Osteocyte (in vitro differentiated cells): ENCODE measurements around the gene UTP20. TPM values are rescaled to one million over a fixed set of nuclear protein-coding genes. Genes with fewer than 3 reads are reported as not detected.

Source experiments
- DNase-seq: peaks from one replicate; pipeline ENCODE4 v3.0.0; 2021; ENCODE audit warnings: mixed read lengths; ENCODE audit not compliant: unreplicated experiment; ENCODE audit errors: extremely low spot score
- H3K27ac Mint-ChIP-seq: one replicate; pipeline ENCODE4 v1.8.0; 2021; ENCODE audit warnings: mild to moderate bottlenecking, mixed read lengths; ENCODE audit not compliant: unreplicated experiment
- H3K27me3 Mint-ChIP-seq: one replicate; pipeline ENCODE4 v1.8.0; 2021; ENCODE audit warnings: mixed read lengths; ENCODE audit not compliant: unreplicated experiment
- H3K36me3 Mint-ChIP-seq: one replicate; pipeline ENCODE4 v1.8.0; 2021; ENCODE audit warnings: mixed read lengths; ENCODE audit not compliant: unreplicated experiment
- H3K4me1 Mint-ChIP-seq: one replicate; pipeline ENCODE4 v1.8.0; 2021; ENCODE audit warnings: mixed read lengths; ENCODE audit not compliant: unreplicated experiment
- H3K4me3 Mint-ChIP-seq: one replicate; pipeline ENCODE4 v1.8.0; 2021; ENCODE audit warnings: mild to moderate bottlenecking, moderate library complexity, mixed read lengths; ENCODE audit not compliant: unreplicated experiment
- H3K9me3 Mint-ChIP-seq: one replicate; pipeline ENCODE4 v1.8.0; 2021; ENCODE audit warnings: mixed read lengths; ENCODE audit not compliant: unreplicated experiment
- CTCF ChIP-seq: fragments of 200-600 bp; sonication (generic); IDR thresholded peaks from 2 replicates; pipeline ENCODE4 v1.5.0; 2021; ENCODE audit warnings: antibody characterized with exemption, mild to moderate bottlenecking, moderate library complexity
- total RNA-seq: library from RNA; stranded (reverse); gene quantifications from 2 replicates; pipeline ENCODE4 v1.2.1, GENCODE V29; 2021

UTP20 gene
- total RNA-seq, 1 donor from 2014 or later: 13.0 TPM

DNA sequence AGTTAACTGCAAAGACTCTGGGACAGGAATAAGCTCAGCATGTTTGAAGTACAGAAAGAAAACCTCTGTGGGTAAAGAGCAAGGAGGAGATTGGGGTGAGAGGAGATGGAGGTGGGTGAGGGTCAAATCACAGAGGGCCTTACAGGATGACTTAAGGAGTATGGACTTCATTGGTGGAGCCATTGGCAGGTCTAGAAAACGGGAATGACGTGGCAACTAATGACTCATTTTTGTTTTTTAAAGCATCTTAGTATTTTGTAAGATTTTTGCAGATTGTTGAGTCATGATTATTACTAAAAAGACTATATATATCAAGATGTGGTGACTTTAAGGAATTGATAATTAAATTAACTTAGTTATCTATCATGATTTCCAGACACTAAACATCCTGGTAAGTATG lies 18.5 kb downstream of the UTP20 start:
- DNase-seq: no peak
- Mint-ChIP-seq H3K4me1 (no peaks in the 10 kb centered on the region), H3K27ac (no peak overlapping the region), H3K27me3 (no peaks in the 10 kb centered on the region), H3K9me3 (no peaks in the 10 kb centered on the region), H3K4me3 (no peak overlapping the region), H3K36me3 (peaks cover 53% of the 10 kb centered on the region)
- no peak for TF ChIP-seq CTCF

DNA sequence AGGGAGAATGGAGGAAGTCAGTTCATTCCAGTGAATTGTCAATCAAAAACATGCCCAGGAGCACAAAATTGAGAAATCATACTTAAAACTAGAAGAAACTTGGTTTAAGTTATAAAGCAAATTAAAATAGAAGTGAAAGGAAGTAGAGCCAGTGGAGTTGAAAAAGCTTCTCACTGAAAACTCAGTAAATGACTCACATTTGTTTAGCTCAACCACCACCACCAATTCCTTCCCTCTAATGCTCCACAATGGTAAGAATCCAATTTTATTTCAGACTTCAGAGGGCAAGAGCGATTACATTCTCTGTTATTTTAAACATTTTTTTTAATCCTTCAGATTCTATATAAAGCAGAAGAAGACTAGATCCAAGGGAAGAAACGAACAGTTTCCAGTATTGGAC lies 19.4 kb downstream of the UTP20 start:
- DNase-seq: no peak

DNA sequence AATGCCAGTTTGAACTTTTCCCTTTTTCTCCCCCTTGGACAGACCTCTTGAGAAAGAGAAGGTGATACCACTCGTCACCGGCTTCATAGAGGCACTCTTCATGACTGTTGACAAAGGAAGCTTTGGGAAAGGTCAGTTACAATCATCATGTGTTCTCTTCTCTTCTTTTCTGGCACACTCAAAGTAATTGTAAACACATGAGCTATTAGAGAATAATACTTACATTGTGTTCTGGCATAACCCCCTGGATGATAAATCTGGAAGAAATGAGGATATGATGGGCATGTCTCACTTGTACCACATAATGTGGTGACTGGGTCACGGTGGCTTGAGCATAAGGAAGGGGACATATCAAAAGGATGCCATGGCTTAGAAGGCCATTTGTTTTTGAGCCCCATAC lies 20.0 kb downstream of the UTP20 start:
- Mint-ChIP-seq H3K27me3 (no peaks in the 10 kb centered on the region), H3K4me3 (no peak overlapping the region), H3K27ac (no peak overlapping the region), H3K9me3 (no peaks in the 10 kb centered on the region), H3K4me1 (no peaks in the 10 kb centered on the region), H3K36me3 (peaks cover 49% of the 10 kb centered on the region)
- DNase-seq: no peak
- no peak for TF ChIP-seq CTCF

More for the DNA sequence above, 19.4 kb downstream of the UTP20 start:
- Mint-ChIP-seq H3K9me3 (no peaks in the 10 kb centered on the region), H3K36me3 (peaks cover 47% of the 10 kb centered on the region), H3K4me1 (no peaks in the 10 kb centered on the region), H3K4me3 (no peak overlapping the region), H3K27ac (no peak overlapping the region), H3K27me3 (no peaks in the 10 kb centered on the region)
- no peak for TF ChIP-seq CTCF

- TF ChIP-seq CTCF: no peak
- Mint-ChIP-seq H3K36me3 (peaks cover 43% of the 10 kb centered on the region), H3K9me3 (no peaks in the 10 kb centered on the region), H3K4me3 (no peak overlapping the region), H3K4me1 (no peaks in the 10 kb centered on the region), H3K27me3 (no peaks in the 10 kb centered on the region), H3K27ac (no peak overlapping the region)
- no peak for DNase-seq
These were observed 22.8 kb downstream of the UTP20 start for GRCh38 chr12:101302741-101303140.

DNA sequence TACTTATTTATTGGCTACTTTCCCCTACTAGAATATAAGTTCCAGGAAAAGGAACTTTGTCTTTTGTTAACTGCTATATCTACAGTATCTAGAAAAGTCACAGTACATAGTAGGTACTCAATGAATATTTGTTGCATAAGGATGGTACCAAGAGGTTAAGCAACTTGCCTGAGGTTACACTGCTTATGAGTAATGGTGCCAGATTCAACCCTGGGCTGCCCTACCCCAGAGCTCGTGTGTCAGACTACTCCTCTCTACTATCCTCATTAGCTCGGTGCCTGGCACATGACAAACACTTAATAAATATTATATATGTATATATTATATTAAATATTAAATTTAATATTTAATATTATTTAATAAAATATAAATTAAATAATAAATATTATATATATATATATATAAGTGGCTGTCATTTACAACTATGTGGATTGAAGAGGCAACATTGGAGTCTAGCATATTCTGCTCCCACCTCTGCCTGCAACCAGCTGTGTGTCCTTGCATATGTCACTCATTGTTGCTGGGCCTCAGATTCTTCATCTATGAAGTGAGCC lies 25.4 kb downstream of the UTP20 start:
- no peak for DNase-seq
- no peaks in the 10 kb centered on the region for H3K9me3 Mint-ChIP-seq
- no peak for TF ChIP-seq CTCF
- H3K4me1 Mint-ChIP-seq: no peaks in the 10 kb centered on the region
- H3K4me3 Mint-ChIP-seq: no peak overlapping the region
- H3K36me3 Mint-ChIP-seq: peaks cover 32% of the 10 kb centered on the region
- H3K27ac Mint-ChIP-seq: no peak overlapping the region
- H3K27me3 Mint-ChIP-seq: no peaks in the 10 kb centered on the region
